ENCODE results near the gene MAD1L1.

MAD1L1 gene

DNA sequence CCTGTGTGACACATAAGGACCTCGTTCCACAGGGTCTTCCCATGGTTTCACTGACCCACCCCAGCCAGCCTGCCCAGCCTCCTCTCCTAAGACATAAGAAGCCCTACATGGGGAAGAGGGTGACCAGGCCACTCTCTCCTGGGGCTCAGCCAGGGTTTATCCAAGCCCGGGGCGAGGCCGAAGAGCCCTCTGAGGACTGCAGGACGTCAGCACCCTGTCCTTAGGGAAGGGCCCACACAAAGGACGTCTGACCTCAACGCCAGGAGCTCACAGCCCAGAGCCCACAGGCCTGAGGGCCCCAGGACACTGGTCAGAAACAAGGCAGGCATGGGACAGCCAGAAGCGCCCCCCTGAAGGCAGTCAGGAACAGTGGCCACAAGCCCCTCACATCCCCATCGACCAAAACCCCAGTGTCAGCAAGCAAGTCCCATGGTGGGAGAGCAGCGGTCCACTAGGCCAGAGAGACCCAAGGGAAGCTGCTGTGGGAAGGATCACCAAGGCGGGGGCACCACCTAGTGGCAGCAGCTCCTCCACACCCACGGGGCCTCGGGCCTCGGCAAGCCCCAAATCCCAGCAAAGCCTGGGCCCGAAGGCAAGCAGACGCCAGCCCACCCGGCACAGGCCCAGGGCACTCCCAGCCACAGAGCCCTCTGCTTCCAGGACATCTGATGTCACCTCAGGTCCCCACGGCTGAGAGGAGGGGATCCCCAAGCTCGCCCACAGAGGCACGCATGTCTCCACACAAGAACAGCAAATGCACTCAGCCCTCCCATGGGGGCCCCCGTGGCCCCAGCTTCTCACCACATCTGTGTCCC, 23.4 kb downstream of the MAD1L1 start (continued):
- TF ChIP-seq, protein P1, sequence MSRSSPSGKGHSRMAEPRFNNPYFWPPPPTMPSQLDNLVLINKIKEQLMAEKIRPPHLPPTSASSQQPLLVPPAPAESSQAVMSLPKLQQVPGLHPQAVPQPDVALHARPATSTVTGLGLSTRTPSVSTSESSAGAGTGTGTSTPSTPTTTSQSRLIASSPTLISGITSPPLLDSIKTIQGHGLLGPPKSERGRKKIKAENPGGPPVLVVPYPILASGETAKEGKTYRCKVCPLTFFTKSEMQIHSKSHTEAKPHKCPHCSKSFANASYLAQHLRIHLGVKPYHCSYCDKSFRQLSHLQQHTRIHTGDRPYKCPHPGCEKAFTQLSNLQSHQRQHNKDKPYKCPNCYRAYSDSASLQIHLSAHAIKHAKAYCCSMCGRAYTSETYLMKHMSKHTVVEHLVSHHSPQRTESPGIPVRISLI (tag by site-specific recombination; IDR thresholded peaks at IDR 0.05), result no peak
- TF ChIP-seq ZNF350 (tag by site-specific recombination; IDR thresholded peaks at IDR 0.05) (no peak), ZNF629 (tag by site-specific recombination; IDR thresholded peaks at IDR 0.05) (no peak), ZNF792 (tag by site-specific recombination; IDR thresholded peaks at IDR 0.05) (no peak), EGR2 (tag by site-specific recombination; IDR thresholded peaks at IDR 0.05; ENCODE audit: low read depth) (0 out of 2 replicates have a peak, but pooled peaks have one; percentile 24)
- TF ChIP-seq, protein P2, sequence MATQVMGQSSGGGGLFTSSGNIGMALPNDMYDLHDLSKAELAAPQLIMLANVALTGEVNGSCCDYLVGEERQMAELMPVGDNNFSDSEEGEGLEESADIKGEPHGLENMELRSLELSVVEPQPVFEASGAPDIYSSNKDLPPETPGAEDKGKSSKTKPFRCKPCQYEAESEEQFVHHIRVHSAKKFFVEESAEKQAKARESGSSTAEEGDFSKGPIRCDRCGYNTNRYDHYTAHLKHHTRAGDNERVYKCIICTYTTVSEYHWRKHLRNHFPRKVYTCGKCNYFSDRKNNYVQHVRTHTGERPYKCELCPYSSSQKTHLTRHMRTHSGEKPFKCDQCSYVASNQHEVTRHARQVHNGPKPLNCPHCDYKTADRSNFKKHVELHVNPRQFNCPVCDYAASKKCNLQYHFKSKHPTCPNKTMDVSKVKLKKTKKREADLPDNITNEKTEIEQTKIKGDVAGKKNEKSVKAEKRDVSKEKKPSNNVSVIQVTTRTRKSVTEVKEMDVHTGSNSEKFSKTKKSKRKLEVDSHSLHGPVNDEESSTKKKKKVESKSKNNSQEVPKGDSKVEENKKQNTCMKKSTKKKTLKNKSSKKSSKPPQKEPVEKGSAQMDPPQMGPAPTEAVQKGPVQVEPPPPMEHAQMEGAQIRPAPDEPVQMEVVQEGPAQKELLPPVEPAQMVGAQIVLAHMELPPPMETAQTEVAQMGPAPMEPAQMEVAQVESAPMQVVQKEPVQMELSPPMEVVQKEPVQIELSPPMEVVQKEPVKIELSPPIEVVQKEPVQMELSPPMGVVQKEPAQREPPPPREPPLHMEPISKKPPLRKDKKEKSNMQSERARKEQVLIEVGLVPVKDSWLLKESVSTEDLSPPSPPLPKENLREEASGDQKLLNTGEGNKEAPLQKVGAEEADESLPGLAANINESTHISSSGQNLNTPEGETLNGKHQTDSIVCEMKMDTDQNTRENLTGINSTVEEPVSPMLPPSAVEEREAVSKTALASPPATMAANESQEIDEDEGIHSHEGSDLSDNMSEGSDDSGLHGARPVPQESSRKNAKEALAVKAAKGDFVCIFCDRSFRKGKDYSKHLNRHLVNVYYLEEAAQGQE (tag by site-specific recombination; IDR thresholded peaks at IDR 0.05), result no peak

DNA sequence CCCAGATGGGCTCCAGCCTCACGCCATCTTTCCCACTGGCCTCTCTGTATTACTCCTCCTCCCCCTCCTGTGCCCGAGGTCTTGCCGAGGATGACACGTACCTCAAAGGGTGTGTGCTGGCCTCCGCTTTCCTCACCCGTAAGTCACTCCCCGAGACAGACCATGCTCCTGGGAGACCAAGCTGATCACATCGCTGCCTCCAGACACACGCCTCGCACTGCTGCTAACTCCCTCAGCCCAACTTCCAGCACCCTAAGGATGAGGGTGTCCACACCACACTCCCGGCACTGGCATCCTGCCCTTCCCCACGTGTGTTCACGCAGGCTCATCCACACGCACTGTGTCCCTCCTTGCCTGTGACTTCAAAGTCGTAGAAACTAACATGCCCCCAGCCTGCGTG, 24.0 kb downstream of the MAD1L1 start:
- Histone ChIP-seq H3K4me3 (ENCODE audit: low read depth, low read length) (no peak overlapping the region), H3K36me3 (ENCODE audit: control insufficient read depth in 2 of 2, insufficient read depth in 1 of 2, low read length in 2 of 2) (peaks cover 7 to 83% of the 10 kb centered on the region in 2 experiments; a peak in 2 of 3 replicates), H3K9me3 (ENCODE audit: control insufficient read depth, insufficient read depth, low read depth, low read length) (no peaks in the 10 kb centered on the region), H3K4me1 (ENCODE audit: control insufficient read depth, insufficient read depth, low read length) (no peaks in the 10 kb centered on the region), H3K27ac (ENCODE audit: extremely low read depth, low read depth, low read length) (no peak overlapping the region)
- ChIA-PET POLR2A (no interaction called here), CTCF (interaction anchor here (0.6 kb wide), 2 partner anchors 364 to 630 kb away, joined by 3 to 4 read pairs; no protein-coding TSS in a partner anchor)
- TF ChIP-seq, protein P3, sequence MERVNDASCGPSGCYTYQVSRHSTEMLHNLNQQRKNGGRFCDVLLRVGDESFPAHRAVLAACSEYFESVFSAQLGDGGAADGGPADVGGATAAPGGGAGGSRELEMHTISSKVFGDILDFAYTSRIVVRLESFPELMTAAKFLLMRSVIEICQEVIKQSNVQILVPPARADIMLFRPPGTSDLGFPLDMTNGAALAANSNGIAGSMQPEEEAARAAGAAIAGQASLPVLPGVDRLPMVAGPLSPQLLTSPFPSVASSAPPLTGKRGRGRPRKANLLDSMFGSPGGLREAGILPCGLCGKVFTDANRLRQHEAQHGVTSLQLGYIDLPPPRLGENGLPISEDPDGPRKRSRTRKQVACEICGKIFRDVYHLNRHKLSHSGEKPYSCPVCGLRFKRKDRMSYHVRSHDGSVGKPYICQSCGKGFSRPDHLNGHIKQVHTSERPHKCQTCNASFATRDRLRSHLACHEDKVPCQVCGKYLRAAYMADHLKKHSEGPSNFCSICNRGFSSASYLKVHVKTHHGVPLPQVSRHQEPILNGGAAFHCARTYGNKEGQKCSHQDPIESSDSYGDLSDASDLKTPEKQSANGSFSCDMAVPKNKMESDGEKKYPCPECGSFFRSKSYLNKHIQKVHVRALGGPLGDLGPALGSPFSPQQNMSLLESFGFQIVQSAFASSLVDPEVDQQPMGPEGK (tag by site-specific recombination; IDR thresholded peaks at IDR 0.05), result no peak

DNA sequence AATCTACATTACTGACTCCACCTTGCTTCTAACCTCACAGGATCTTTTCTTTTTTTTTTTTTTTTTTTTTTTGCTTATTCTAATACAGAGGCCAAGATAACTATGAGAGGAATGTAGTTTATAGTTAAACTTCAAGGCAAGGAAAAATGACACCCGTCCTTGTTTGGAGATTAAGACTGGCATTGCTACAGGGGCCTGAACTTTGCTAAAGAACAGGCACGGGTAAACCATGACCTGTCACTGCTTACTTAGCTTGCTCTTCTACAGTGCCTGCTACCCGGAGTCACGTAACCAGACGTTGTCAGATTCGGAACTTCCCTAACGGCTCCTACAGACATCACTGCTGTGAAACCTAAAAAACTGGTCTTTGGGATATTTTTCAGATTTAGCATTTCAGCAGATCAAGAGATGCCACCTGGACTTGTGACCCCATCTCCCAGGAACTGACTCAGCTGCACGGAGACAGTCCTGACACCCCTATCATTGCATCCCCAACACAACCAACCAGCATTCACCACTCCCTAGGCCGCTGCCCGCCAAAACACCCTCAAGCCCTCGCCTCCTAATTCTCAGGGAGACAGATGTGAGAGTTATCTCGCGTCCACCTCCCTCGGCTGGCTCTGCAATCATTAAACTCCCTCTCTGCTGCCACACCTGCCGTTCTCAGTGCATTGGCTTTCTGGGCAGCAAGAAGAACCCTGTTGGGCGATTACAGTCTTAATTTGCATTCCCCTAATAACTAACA, 27.5 kb downstream of the MAD1L1 start:
- H3K27ac ChIP-seq (ENCODE audit: extremely low read depth, low read depth, low read length), result no peak overlapping the region
- no peak for TF ChIP-seq ZNF341 (tag by site-specific recombination; IDR thresholded peaks at IDR 0.05; ENCODE audit: low read depth)
- TF ChIP-seq ZNF624 (tag by site-specific recombination; IDR thresholded peaks at IDR 0.05), result no peak
- TF ChIP-seq ZNF404 (tag by site-specific recombination; IDR thresholded peaks at IDR 0.05), result no peak
- TF ChIP-seq, protein P4, sequence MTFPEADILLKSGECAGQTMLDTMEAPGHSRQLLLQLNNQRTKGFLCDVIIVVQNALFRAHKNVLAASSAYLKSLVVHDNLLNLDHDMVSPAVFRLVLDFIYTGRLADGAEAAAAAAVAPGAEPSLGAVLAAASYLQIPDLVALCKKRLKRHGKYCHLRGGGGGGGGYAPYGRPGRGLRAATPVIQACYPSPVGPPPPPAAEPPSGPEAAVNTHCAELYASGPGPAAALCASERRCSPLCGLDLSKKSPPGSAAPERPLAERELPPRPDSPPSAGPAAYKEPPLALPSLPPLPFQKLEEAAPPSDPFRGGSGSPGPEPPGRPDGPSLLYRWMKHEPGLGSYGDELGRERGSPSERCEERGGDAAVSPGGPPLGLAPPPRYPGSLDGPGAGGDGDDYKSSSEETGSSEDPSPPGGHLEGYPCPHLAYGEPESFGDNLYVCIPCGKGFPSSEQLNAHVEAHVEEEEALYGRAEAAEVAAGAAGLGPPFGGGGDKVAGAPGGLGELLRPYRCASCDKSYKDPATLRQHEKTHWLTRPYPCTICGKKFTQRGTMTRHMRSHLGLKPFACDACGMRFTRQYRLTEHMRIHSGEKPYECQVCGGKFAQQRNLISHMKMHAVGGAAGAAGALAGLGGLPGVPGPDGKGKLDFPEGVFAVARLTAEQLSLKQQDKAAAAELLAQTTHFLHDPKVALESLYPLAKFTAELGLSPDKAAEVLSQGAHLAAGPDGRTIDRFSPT (tag by site-specific recombination; IDR thresholded peaks at IDR 0.05), result no peak
- no peak for TF ChIP-seq ZNF558 (tag by site-specific recombination; IDR thresholded peaks at IDR 0.05)
- no peak for TF ChIP-seq ZSCAN16 (tag by site-specific recombination; IDR thresholded peaks at IDR 0.05)
- no peak for TF ChIP-seq ZNF248 (tag by site-specific recombination; IDR thresholded peaks at IDR 0.05)
- TF ChIP-seq ZNF76 (tag by site-specific recombination; IDR thresholded peaks at IDR 0.05; ENCODE audit: borderline replicate concordance, low read depth), result no peak
- TF ChIP-seq ZNF335 (tag by site-specific recombination; conservative IDR thresholded peaks at IDR 0.05), result no peak
- H3K4me1 ChIP-seq (ENCODE audit: control insufficient read depth, insufficient read depth, low read length), result no peaks in the 10 kb centered on the region
- H3K4me3 ChIP-seq (ENCODE audit: low read depth, low read length), result no peak overlapping the region
- no peaks in the 10 kb centered on the region for H3K9me3 ChIP-seq (ENCODE audit: control insufficient read depth, insufficient read depth, low read depth, low read length)
- ChIA-PET POLR2A (no interaction called here), CTCF (interaction anchor here (1.1 to 1.4 kb wide), 2 partner anchors 10 to 106 kb away, joined by 3 read pairs; no protein-coding TSS in a partner anchor)
- H3K36me3 ChIP-seq (ENCODE audit: control insufficient read depth in 2 of 2, insufficient read depth in 1 of 2, low read length in 2 of 2), result peaks cover 7 to 78% of the 10 kb centered on the region in 2 experiments; a peak in 2 of 3 replicates

All from HEK293 (cell line).